Left kidney (tissue), 8 donors: ENCODE measurements around the gene PHKA2. TPM values are rescaled to one million over a fixed set of nuclear protein-coding genes. Genes with fewer than 3 reads are reported as not detected.
"Not testable (repeated sequence)": the region's sequence is repeated elsewhere in the genome, so short reads cannot be mapped to it uniquely, and the experiment has no call there.

Experiments
- DNase-seq: peaks from one replicate; pipeline ENCODE4 v3.0.0-alpha.2; 2013
- long read RNA-seq, 8 donors: transcript quantifications; one replicate each; lab custom pipeline, GENCODE V29; 2026
- polyA plus RNA-seq: library from polyadenylated mRNA; unstranded; fragments of 120-200 nt; gene quantifications from one replicate; pipeline ENCODE4 v1.2.1, GENCODE V29; 2013; ENCODE audit not compliant: insufficient read length

Gene PHKA2
- 48.0 TPM for polyA plus RNA-seq
- long read RNA-seq, donor 1, full-length matches to known transcripts, result 4 of 4 reads
- long read RNA-seq, donor 1, partial matches to known transcripts, result 0 of 4 reads
- long read RNA-seq, donor 1, other reads (novel, unspliced or antisense), result 0 of 4 reads
- long read RNA-seq, donor 2, partial matches to known transcripts, result 5 of 9 reads
- long read RNA-seq, donor 2, other reads (novel, unspliced or antisense), result 0 of 9 reads
- long read RNA-seq, donor 3, partial matches to known transcripts, result 0 of 3 reads
- long read RNA-seq, donor 3, other reads (novel, unspliced or antisense), result 0 of 3 reads
- long read RNA-seq, donor 4, result 0 reads
- long read RNA-seq, donor 5, partial matches to known transcripts, result 0 of 5 reads
- long read RNA-seq, donor 5, other reads (novel, unspliced or antisense), result 0 of 5 reads
- long read RNA-seq, donor 6, result 0 reads
- long read RNA-seq, donor 7, transcript PHKA2-203 (4 exons, 1,945 nt), result major isoform, 6 of 11 reads
- long read RNA-seq, donor 7, partial matches to known transcripts, result 0 of 11 reads
- long read RNA-seq, donor 7, other reads (novel, unspliced or antisense), result 0 of 11 reads
- long read RNA-seq, donor 8, partial matches to known transcripts, result 0 of 2 reads
- long read RNA-seq, donor 8, other reads (novel, unspliced or antisense), result 0 of 2 reads

GRCh38 chrX:18983666-18984380, at the start of gene PHKA2:
PHKA2 (minus strand) TSS chrX:18984114; CDS start chrX:18983932, 182 bp downstream.
- peak; percentile 33 for DNase-seq

- DNase-seq, result no peak
Measured at GRCh38 chrX:19030805-19031204, 46.9 kb upstream of the PHKA2 start.

DNA sequence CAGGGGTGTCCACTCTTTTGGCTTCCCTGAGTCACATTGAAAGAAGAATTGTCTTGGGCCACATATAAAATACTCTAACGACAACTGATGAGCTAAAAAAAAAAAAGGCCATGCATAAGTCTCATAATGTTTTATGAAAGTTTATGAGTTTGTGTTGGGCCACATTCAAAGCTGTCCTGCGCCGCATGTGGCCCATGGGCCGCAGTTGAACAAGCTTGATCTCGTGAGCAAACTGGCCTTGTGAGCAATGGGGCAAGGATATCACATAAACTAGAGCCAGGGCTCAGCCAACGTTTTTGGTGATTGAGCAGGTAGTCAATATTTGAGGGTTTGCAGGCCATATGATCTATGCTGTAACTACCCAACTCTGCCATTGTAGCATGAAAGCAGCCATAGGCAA, 44.6 kb upstream of the PHKA2 start:
- DNase-seq, result no peak

DNA sequence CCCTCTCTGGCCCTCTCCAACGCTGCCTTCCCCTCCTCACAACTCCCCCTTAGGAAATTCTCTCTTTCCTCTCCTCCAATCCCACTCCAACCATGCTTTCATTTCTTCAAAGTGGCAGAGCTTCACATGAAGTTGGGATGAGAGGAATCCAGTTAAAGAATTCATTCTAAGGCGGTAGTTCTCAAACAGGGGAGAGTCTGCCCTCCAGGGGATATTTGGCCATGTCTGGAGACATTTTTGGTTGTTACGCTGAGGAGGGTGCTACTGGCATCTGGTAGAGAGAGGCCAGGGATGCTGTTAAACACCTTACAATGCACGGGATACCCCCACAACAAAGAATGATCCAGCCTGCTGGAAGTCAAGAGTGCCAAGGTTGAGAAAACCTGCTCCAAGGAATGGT, 40.5 kb upstream of the PHKA2 start:
- no peak for DNase-seq

- no peak for DNase-seq
Measured at GRCh38 chrX:19019996-19020395, 36.1 kb upstream of the PHKA2 start.

DNA sequence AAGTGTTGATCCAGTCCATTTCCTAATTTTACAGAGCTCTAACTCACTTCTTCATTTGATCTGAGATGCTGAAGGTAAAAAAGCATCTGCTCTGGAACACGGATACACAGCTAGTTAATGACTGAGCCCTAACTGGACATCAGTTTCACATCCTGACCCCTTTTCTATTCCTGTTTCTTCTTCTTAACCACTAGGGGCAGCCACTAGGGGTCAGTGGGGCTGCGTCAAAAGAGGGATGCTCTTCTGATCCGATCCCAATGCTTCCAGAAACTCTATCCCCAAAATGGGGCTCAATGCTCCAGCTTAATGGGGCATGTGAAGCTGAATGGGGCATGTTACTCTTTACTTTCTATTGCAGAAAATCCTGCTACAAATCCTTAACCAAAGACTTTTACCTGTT, 33.4 kb upstream of the PHKA2 start:
- peak; percentile 19 for DNase-seq

- not testable (repeated sequence) for DNase-seq
Measured at GRCh38 chrX:19016614-19017013, 32.7 kb upstream of the PHKA2 start.

- DNase-seq, result no peak
Measured at GRCh38 chrX:19007868-19008267, 24.0 kb upstream of the PHKA2 start.

GRCh38 chrX:19007011-19007410, 23.1 kb upstream of the PHKA2 start:
- DNase-seq, result no peak

- DNase-seq, result no peak
Measured at GRCh38 chrX:19005909-19006308, 22.0 kb upstream of the PHKA2 start.

- DNase-seq, result no peak
Measured at GRCh38 chrX:19003756-19004155, 19.8 kb upstream of the PHKA2 start.

GRCh38 chrX:18998653-18999052, 14.7 kb upstream of the PHKA2 start:
- DNase-seq, result no peak

GRCh38 chrX:18997916-18998315, 14.0 kb upstream of the PHKA2 start:
- no peak for DNase-seq

- no peak for DNase-seq
Measured at GRCh38 chrX:18996536-18996935, 12.6 kb upstream of the PHKA2 start.

GRCh38 chrX:18995221-18995620, 11.3 kb upstream of the PHKA2 start:
- DNase-seq, result no peak

DNA sequence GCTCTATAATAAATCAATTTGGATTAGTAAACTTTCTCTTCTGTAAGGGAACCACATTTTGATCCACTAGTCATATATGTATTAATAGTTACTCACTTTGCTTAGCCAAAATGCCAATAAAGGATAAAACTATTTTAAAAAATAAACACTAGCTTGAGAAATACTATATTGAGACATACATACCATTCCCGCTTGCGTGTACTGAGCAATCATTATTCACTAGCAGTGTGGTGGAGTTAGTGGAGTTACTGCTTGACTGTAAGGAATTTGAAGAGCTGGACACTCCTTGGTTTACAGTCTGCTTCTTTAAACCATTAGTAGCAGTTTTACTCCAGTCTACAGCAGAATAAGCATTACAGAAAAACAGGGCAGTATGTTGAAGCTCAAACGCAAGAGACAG, 10.8 kb upstream of the PHKA2 start:
- DNase-seq, result no peak

DNA sequence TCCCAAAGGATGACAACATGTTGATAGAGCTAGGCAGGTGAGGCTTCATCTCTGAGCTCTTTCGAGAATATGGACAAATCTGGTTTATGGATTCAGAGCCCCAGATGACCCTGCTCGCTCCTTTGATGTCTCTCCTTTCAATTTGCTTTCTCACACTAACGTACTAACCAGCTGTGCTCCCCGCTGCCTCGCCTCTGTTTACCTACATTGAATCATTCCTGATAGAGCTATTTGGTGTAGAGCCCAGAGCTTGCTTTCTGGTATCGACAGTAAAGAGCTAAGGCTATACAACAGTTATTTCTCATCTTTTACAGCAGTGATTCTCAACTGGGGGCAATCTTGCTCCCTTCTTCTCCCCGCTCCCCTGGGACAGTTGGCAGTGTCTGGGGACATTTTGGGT, 8.9 kb upstream of the PHKA2 start:
- no peak for DNase-seq

- DNase-seq, result no peak
Measured at GRCh38 chrX:18985186-18985435, 1.2 kb upstream of the PHKA2 start.

- DNase-seq, result peak; percentile 79
Measured at GRCh38 chrX:18984381-18985185, 669 bp upstream of the PHKA2 start.

DNA sequence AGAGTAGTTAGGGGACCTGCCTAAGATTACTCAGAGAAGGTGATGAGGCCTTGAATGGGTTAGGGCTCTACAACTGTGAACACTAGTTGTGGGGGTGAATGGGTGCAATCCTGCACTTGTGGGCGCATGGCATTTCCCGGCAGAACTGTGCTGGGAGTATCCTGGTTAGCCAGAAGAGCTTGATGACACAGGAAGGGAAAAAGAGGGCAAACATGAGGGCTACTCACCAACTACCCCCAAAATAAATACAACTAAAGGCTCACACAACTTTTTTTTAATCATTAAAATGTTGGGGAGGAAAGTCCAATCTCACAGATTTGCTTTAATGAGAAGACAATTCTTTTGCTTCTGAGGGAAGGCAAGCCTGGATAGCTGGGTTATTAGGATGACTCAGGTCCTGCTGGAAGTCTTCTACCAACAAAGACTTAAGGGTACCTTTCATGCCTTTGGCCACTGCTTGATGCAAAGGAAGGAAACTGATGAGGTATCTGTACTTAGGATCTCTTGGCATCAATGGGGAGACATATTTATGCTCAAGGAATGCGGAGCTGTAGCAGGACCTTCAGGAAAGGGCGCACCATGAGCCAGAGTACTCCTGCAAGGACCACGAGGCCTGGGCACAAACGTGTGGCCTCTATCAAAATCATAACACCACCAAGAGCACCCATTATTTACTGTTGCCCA, 2.6 kb downstream of the PHKA2 start:
- DNase-seq, result no peak

DNA sequence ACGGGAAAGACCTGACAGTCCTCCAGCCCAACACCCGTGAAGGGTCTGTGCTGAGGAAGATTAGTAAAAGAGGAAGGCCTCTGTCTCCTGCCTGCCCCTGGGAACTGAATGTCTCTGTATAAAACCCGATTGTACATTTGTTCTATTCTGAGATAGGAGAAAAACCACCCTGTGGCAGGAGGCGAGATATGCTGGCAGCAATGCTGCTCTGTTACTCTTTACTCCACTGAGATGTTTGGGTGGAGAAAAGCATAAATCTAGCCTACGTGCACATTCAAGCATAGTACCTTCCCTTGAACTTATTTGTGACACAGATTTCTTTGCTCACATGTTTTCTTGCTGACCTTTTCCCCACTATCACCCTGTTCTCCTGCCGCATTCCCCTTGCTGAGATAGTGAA, 3.7 kb downstream of the PHKA2 start:
- not testable (repeated sequence) for DNase-seq

- DNase-seq, result no peak
Measured at GRCh38 chrX:18974993-18975392, 8.9 kb downstream of the PHKA2 start.
